MCF 10A (cell line): ENCODE measurements around the gene GTF3C5. TPM values are rescaled to one million over a fixed set of nuclear protein-coding genes. Genes with fewer than 3 reads are reported as not detected.

ENCODE experiments used
- BruUV-seq: library from RNA; stranded (reverse); fragments of 400-500 nt; replicated peaks from 2 replicates; lab custom pipeline; 2021; lab: Mats Ljungman, UMichigan
- CTCF ChIA-PET: fragments of 300-600 bp; sonication (Branson Sonifier 250); formaldehyde crosslinking; extraction: SDS; loops from one replicate; lab custom pipeline; 2021; ENCODE audit warnings: antibody characterized with exemption, inconsistent platforms; lab: Yijun Ruan, JAX
- POLR2A ChIA-PET: fragments of 300-600, 350-650 bp; sonication (Branson Sonifier 250); formaldehyde crosslinking; extraction: SDS; loops from one replicate; lab custom pipeline; 2020; ENCODE audit warnings: antibody characterized with exemption, inconsistent platforms; lab: Yijun Ruan, JAX
- DNase-seq: peaks from one replicate; pipeline ENCODE4 v3.0.0-alpha.2; 2018; ENCODE audit not compliant: unreplicated experiment
- H3K27ac Mint-ChIP-seq: one replicate; pipeline ENCODE4 v1.8.0; 2022; ENCODE audit warnings: mild to moderate bottlenecking, low read depth, mixed read lengths; ENCODE audit not compliant: unreplicated experiment
- H3K27me3 Mint-ChIP-seq: one replicate; pipeline ENCODE4 v1.8.0; 2022; ENCODE audit warnings: mixed read lengths; ENCODE audit not compliant: insufficient read depth, unreplicated experiment
- H3K36me3 Mint-ChIP-seq: one replicate; pipeline ENCODE4 v1.8.0; 2022; ENCODE audit warnings: mild to moderate bottlenecking, moderate library complexity, mixed read lengths; ENCODE audit not compliant: insufficient read depth, unreplicated experiment
- H3K4me1 Mint-ChIP-seq: one replicate; pipeline ENCODE4 v1.8.0; 2022; ENCODE audit warnings: mixed read lengths; ENCODE audit not compliant: insufficient read depth, unreplicated experiment
- H3K4me3 Mint-ChIP-seq: one replicate; pipeline ENCODE4 v1.8.0; 2022; ENCODE audit warnings: mild to moderate bottlenecking, moderate library complexity, mixed read lengths; ENCODE audit not compliant: unreplicated experiment
- H3K9me3 Mint-ChIP-seq: one replicate; pipeline ENCODE4 v1.8.0; 2022; ENCODE audit warnings: mixed read lengths; ENCODE audit not compliant: unreplicated experiment
- CTCF ChIP-seq: fragments of 200-600 bp; IDR thresholded peaks from one replicate; pipeline ENCODE4 v1.8.0; 2022; ENCODE audit warnings: antibody characterized with exemption, mild to moderate bottlenecking; ENCODE audit not compliant: unreplicated experiment
- intact Hi-C: fragments of 100-400 bp; cut with micrococcal nuclease; formaldehyde crosslinking; loops from 2 replicates; pipeline ENCODE4 v1.14.1; 2022
- total RNA-seq: library from RNA; stranded (reverse); gene quantifications from 2 replicates; pipeline ENCODE4 v1.2.3, GENCODE V29; 2022

Gene GTF3C5
- total RNA-seq, 1 experiment from 2014 or later: 55.4 TPM

- Mint-ChIP-seq H3K9me3 (no peaks in the 10 kb centered on the region), H3K4me1 (no peaks in the 10 kb centered on the region), H3K36me3 (peaks cover 43% of the 10 kb centered on the region), H3K4me3 (no peak overlapping the region), H3K27me3 (no peaks in the 10 kb centered on the region), H3K27ac (no peak overlapping the region)
- no peak for TF ChIP-seq CTCF
- CTCF ChIA-PET: interaction anchor here (0.6 to 10.7 kb wide), 9 partner anchors 9 to 44 kb away, joined by 4 to 183 read pairs (median 8); no protein-coding TSS in a partner anchor
- POLR2A ChIA-PET: interaction anchor here (0.8 kb wide), 1 partner anchor 73 kb away, joined by 3 read pairs; the partner anchor contains the start of gene GTF3C5
- intact Hi-C loops: loop anchor here (1.0 kb wide), 2 partner anchors 29 to 43 kb away; no protein-coding TSS in a partner anchor
- DNase-seq: no peak
- no TSS peak for BruUV-seq
Observed at GRCh38 chr9:133103987-133104505, 73.2 kb downstream of the GTF3C5 start.

- no peaks in the 10 kb centered on the region for H3K9me3 Mint-ChIP-seq
- intact Hi-C loops: no loop called here
- no TSS peak for BruUV-seq
- no peak overlapping the region for H3K4me3 Mint-ChIP-seq
- POLR2A ChIA-PET: interaction anchor here (1.0 kb wide), 1 partner anchor 14 kb away, joined by 3 read pairs; no protein-coding TSS in a partner anchor
- TF ChIP-seq CTCF: no peak
- CTCF ChIA-PET: interaction anchor here (0.8 to 10.7 kb wide), 2 partner anchors 10 to 42 kb away, joined by 4 to 183 read pairs; no protein-coding TSS in a partner anchor
- peaks cover 48% of the 10 kb centered on the region for H3K36me3 Mint-ChIP-seq
- no peaks in the 10 kb centered on the region for H3K4me1 Mint-ChIP-seq
- no peaks in the 10 kb centered on the region for H3K27me3 Mint-ChIP-seq
- DNase-seq: no peak
- H3K27ac Mint-ChIP-seq: no peak overlapping the region
Observed at GRCh38 chr9:133104718-133105460, 74.1 kb downstream of the GTF3C5 start.

- CTCF ChIA-PET: interaction anchor here (0.8 to 10.7 kb wide), 2 partner anchors 10 to 42 kb away, joined by 4 to 183 read pairs; no protein-coding TSS in a partner anchor
- BruUV-seq: no TSS peak
- Mint-ChIP-seq H3K4me1 (no peaks in the 10 kb centered on the region), H3K9me3 (no peaks in the 10 kb centered on the region), H3K4me3 (no peak overlapping the region), H3K27me3 (no peaks in the 10 kb centered on the region), H3K27ac (no peak overlapping the region), H3K36me3 (peaks cover 53% of the 10 kb centered on the region)
- intact Hi-C loops: no loop called here
- no peak for DNase-seq
- POLR2A ChIA-PET: interaction anchor here (1.0 kb wide), 1 partner anchor 13 kb away, joined by 3 read pairs; no protein-coding TSS in a partner anchor
- no peak for TF ChIP-seq CTCF
Observed at GRCh38 chr9:133105461-133105770, 74.6 kb downstream of the GTF3C5 start.
